ENCODE results near the gene PIGX. TPM values are rescaled to one million over a fixed set of nuclear protein-coding genes. Genes with fewer than 3 reads are reported as not detected.

The PIGX gene
- 13.0 and 14.8 TPM in 2 replicates for polyA plus RNA-seq (2013)

DNA sequence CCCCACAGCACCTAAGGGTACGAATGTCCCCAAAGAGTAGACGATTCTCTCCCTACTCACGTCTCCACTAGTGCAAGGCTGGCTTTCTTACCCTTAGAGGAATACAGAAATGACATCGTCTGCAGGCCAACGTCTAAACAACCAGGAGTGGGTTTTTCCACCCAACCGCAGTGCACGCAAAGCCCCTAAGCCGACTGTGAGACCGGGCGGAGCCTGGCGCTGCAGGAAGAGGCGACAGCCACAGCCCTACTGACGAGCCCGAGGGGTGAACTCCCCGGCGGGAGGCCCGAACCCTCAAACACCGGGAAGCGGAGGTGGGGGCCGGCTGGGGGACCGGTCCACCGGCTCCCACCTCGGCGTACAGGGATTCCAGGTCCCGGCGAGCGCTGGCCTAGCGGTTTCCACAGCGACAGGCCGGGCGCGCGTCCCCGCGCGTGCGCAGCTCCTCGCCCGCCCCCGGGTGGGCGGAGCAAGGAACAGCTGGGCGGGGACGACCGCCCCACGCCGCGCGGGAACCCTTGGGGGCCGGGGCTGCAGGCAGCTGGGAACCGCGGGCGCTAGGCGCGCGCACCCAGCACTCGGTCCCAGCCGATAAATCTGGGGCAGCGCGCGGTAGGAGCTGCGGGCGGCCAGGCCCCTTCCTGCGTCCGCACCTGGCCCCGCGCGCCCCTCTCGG lies at the start of gene PIGX, which contains the start of gene CEP19:
PIGX (plus strand) TSS at position 540 of the 676 bp plus-strand sequence.
CEP19 (minus strand) TSS at position 413 of the 676 bp plus-strand sequence. CDS start 3,593 bp downstream, outside the sequence.
- no peak within 1 kb of the TSS for H2AK5ac ChIP-seq (ENCODE audit: low read length)
- H4K8ac ChIP-seq (ENCODE audit: low read depth, low read length): peak within 1 kb of the TSS; percentile 86
- H2BK5ac ChIP-seq (ENCODE audit: low read depth, low read length, poor library complexity): peak within 1 kb of the TSS; percentile 74
- H3K4me1 ChIP-seq (ENCODE audit: control insufficient read depth in 1 of 2, insufficient read depth in 2 of 2, low read length in 2 of 2): peaks cover 0 to 4% of the 10 kb centered on the region in 2 experiments
- peak; percentile 69 to 91 for DNase-seq
- peaks cover 8% of the 10 kb centered on the region for H3K79me1 ChIP-seq (ENCODE audit: low read length)
- peak within 1 kb of the TSS; percentile 95 for H2AFZ ChIP-seq (ENCODE audit: insufficient read depth, low read length, poor library complexity)
- H2BK120ac ChIP-seq (ENCODE audit: insufficient read depth, low read length, poor library complexity): peak within 1 kb of the TSS; percentile 90
- H3K4ac ChIP-seq (ENCODE audit: low read depth, low read length): peak within 1 kb of the TSS; percentile 67
- peak within 1 kb of the TSS; percentile 94 for H3K4me3 ChIP-seq (ENCODE audit: low read depth, low read length)
- H4K91ac ChIP-seq (ENCODE audit: low read depth, low read length): peak within 1 kb of the TSS; percentile 90
- H4K12ac ChIP-seq (ENCODE audit: low read depth, low read length): peak within 1 kb of the TSS; percentile 87
- H3K27ac ChIP-seq (ENCODE audit: low read depth, low read length): peak within 1 kb of the TSS; percentile 80
- WGBS (ENCODE audit: extremely low coverage, insufficient coverage, insufficient read length): no CpG with 5 or more reads among the region's 68 CpGs
- H3K79me2 ChIP-seq (ENCODE audit: control insufficient read depth, insufficient read depth, low read length, poor library complexity): peaks cover 4% of the 10 kb centered on the region
- H3K36me3 ChIP-seq (ENCODE audit: control insufficient read depth in 1 of 2, insufficient read depth in 2 of 2, low read length in 2 of 2): no peaks in the 10 kb centered on the region
- no peaks in the 10 kb centered on the region for H3K27me3 ChIP-seq (ENCODE audit: insufficient read depth, low read length)
- H3K23ac ChIP-seq (ENCODE audit: low read length): no peak within 1 kb of the TSS
- no peaks in the 10 kb centered on the region for H3K9me3 ChIP-seq (ENCODE audit: insufficient read depth, low read depth, low read length)
- H3K18ac ChIP-seq (ENCODE audit: low read length): peak within 1 kb of the TSS; percentile 83
- H2BK12ac ChIP-seq (ENCODE audit: low read length): no peak within 1 kb of the TSS
- H3K9ac ChIP-seq (ENCODE audit: low read length): peak within 1 kb of the TSS; percentile 89
- H3K14ac ChIP-seq (ENCODE audit: low read length): peak within 1 kb of the TSS; percentile 83
- peak within 1 kb of the TSS; percentile 77 for H3K4me2 ChIP-seq (ENCODE audit: low read length)

DNA sequence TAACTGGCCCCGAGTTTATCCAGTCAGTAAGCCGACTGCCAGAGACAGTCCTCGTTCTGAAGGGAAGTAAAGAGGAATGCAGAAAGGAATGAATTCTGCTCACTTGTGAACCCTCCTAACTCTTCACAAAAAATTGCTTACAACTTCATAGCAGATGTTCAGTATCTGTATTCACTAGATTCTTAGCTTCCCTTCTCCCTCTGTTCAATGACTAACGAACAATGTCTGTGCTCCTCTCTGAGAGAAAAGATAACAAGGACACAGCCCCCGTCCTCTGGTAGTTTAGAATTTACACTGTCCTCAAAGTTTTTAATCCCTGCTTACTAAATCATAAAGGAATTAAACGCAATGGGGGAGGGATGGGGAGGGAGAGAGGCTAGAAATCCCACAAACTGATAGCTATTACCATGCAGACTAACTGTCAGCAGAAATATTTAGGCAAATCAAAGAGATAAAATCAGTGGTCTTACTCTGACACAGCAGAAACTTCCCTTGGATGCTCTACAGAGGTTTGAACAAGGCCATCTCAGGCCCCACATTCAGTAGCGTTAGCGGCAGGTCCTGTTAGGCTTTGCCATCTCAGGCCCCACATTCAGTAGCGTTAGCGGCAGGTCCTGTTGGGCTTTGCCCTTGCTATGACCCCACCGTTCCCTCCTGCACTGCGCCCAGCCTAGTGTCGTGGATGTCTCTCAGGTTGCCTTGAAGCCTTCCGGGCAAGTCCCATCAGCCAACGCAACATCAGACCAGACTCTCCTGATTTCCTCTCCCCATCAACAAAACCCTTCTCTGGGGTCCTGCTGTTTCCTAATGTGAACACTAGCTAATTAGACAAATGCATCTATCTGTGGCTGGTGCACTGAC lies 49.2 kb upstream of the PIGX start:
- Histone ChIP-seq H2BK120ac (ENCODE audit: insufficient read depth, low read length, poor library complexity) (no peak overlapping the region), H3K4me2 (ENCODE audit: low read length) (no peak overlapping the region), H3K4me3 (ENCODE audit: low read depth, low read length) (no peak overlapping the region), H2BK5ac (ENCODE audit: low read depth, low read length, poor library complexity) (no peak overlapping the region), H3K27me3 (ENCODE audit: insufficient read depth, low read length) (no peaks in the 10 kb centered on the region), H3K4me1 (ENCODE audit: control insufficient read depth in 1 of 2, insufficient read depth in 2 of 2, low read length in 2 of 2) (peaks cover 0 to 6% of the 10 kb centered on the region in 2 experiments), H3K14ac (ENCODE audit: low read length) (no peak overlapping the region), H3K4ac (ENCODE audit: low read depth, low read length) (no peak overlapping the region), H3K36me3 (ENCODE audit: control insufficient read depth in 1 of 2, insufficient read depth in 2 of 2, low read length in 2 of 2) (no peaks in the 10 kb centered on the region), H3K79me2 (ENCODE audit: control insufficient read depth, insufficient read depth, low read length, poor library complexity) (no peaks in the 10 kb centered on the region), H3K9me3 (ENCODE audit: insufficient read depth, low read depth, low read length) (no peaks in the 10 kb centered on the region), H4K12ac (ENCODE audit: low read depth, low read length) (no peak overlapping the region), H3K18ac (ENCODE audit: low read length) (no peak overlapping the region), H3K27ac (ENCODE audit: low read depth, low read length) (no peak overlapping the region), H4K8ac (ENCODE audit: low read depth, low read length) (no peak overlapping the region), H2AFZ (ENCODE audit: insufficient read depth, low read length, poor library complexity) (no peak overlapping the region), H4K91ac (ENCODE audit: low read depth, low read length) (no peak overlapping the region), H2AK5ac (ENCODE audit: low read length) (no peak overlapping the region), H3K9ac (ENCODE audit: low read length) (no peak overlapping the region), H2BK12ac (ENCODE audit: low read length) (no peak overlapping the region), H3K23ac (ENCODE audit: low read length) (no peak overlapping the region), H3K79me1 (ENCODE audit: low read length) (no peaks in the 10 kb centered on the region)
- WGBS (ENCODE audit: extremely low coverage, insufficient coverage, insufficient read length): no CpG with 5 or more reads among the region's 15 CpGs
- peak in 1 of 2 donors; percentile 39 for DNase-seq

DNA sequence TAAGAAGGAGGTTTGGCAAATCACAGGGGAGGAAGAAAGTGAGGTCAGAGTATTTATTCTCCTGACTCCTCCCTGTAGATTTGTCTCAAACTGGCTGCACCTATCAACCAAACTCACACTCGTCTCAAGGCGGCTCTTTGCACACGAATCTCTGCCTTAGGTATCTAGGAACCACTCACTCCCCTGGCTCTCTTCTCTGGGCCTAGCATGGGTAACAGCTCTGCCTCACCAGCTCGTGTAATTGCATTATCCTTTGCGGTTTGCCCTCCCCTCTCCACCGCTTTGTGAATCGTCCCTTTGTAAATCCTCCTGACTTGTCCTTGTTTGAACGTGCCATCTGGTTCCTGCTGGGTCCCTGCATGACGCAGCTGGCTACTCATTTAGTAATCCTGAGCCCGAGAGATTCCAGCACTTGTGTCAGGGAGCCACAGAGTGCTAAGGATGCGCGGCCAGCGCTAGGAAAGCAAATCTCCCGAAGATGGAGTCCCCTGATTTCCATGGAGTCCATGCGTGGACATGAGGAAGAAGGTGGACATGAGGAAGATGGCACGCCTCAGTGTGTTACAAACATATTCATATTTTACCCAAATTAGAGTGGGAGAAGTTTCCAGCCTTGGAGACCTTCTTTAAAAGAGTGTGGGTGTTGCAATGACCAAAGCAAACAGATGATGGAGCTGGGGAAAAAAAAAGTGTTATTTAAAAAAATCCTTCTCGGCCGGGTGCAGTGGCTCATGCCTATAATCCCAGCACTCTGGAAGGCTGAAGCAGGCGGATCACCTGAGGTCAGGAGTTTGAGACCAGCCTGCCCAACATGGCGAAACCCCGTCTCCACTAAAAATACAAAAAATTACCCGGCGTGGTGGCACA lies 45.9 kb upstream of the PIGX start:
- Histone ChIP-seq H3K23ac (ENCODE audit: low read length) (no peak overlapping the region), H3K9me3 (ENCODE audit: insufficient read depth, low read depth, low read length) (no peaks in the 10 kb centered on the region), H3K4ac (ENCODE audit: low read depth, low read length) (no peak overlapping the region), H2AK5ac (ENCODE audit: low read length) (no peak overlapping the region), H3K18ac (ENCODE audit: low read length) (no peak overlapping the region), H3K36me3 (ENCODE audit: control insufficient read depth in 1 of 2, insufficient read depth in 2 of 2, low read length in 2 of 2) (no peaks in the 10 kb centered on the region), H2BK12ac (ENCODE audit: low read length) (no peak overlapping the region), H3K4me2 (ENCODE audit: low read length) (no peak overlapping the region), H4K91ac (ENCODE audit: low read depth, low read length) (no peak overlapping the region), H3K79me1 (ENCODE audit: low read length) (no peaks in the 10 kb centered on the region), H3K9ac (ENCODE audit: low read length) (no peak overlapping the region), H3K4me3 (ENCODE audit: low read depth, low read length) (peak overlapping the region; percentile 21), H2BK5ac (ENCODE audit: low read depth, low read length, poor library complexity) (no peak overlapping the region), H2BK120ac (ENCODE audit: insufficient read depth, low read length, poor library complexity) (no peak overlapping the region), H3K4me1 (ENCODE audit: control insufficient read depth in 1 of 2, insufficient read depth in 2 of 2, low read length in 2 of 2) (no peaks in the 10 kb centered on the region), H3K27me3 (ENCODE audit: insufficient read depth, low read length) (no peaks in the 10 kb centered on the region), H2AFZ (ENCODE audit: insufficient read depth, low read length, poor library complexity) (no peak overlapping the region), H4K8ac (ENCODE audit: low read depth, low read length) (no peak overlapping the region), H3K14ac (ENCODE audit: low read length) (no peak overlapping the region), H4K12ac (ENCODE audit: low read depth, low read length) (no peak overlapping the region), H3K27ac (ENCODE audit: low read depth, low read length) (no peak overlapping the region), H3K79me2 (ENCODE audit: control insufficient read depth, insufficient read depth, low read length, poor library complexity) (no peaks in the 10 kb centered on the region)
- no CpG with 5 or more reads among the region's 23 CpGs for WGBS (ENCODE audit: extremely low coverage, insufficient coverage, insufficient read length)
- no peak for DNase-seq
